Astrocyte of the cerebellum (primary cell): Measurements from ENCODE around the gene CHD6.

Experiments
- DNase-seq: peaks from one replicate; pipeline ENCODE4 v3.0.0-alpha.2; 2011; ENCODE audit warnings: low read depth
- H3K4me3 ChIP-seq: 2 replicates; pipeline ENCODE4 v1.5.1; 2011; ENCODE audit warnings: mild to moderate bottlenecking, low read depth, low read length, moderate library complexity
- in situ Hi-C: cut with HindIII; loops from 2 replicates; pipeline ENCODE4 v1.10.0; 2017; ENCODE audit warnings: low sequenced_read_pairs
- TF ChIP-seq, protein P1 (sequence below): IDR thresholded peaks from 2 replicates; pipeline ENCODE4 v1.5.1; 2012; ENCODE audit warnings: low read length, low read depth, moderate library complexity, mild to moderate bottlenecking; ENCODE audit errors: missing control alignments

Gene CHD6

GRCh38 chr20:41418739-41419293 lies 199.4 kb downstream of the CHD6 start:
- in situ Hi-C loops: no loop called here
- no peak overlapping the region for H3K4me3 ChIP-seq
- TF ChIP-seq, protein P1, sequence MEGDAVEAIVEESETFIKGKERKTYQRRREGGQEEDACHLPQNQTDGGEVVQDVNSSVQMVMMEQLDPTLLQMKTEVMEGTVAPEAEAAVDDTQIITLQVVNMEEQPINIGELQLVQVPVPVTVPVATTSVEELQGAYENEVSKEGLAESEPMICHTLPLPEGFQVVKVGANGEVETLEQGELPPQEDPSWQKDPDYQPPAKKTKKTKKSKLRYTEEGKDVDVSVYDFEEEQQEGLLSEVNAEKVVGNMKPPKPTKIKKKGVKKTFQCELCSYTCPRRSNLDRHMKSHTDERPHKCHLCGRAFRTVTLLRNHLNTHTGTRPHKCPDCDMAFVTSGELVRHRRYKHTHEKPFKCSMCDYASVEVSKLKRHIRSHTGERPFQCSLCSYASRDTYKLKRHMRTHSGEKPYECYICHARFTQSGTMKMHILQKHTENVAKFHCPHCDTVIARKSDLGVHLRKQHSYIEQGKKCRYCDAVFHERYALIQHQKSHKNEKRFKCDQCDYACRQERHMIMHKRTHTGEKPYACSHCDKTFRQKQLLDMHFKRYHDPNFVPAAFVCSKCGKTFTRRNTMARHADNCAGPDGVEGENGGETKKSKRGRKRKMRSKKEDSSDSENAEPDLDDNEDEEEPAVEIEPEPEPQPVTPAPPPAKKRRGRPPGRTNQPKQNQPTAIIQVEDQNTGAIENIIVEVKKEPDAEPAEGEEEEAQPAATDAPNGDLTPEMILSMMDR: no peak
- DNase-seq: no peak

- no peak for DNase-seq
- in situ Hi-C loops: no loop called here
- no peak overlapping the region for H3K4me3 ChIP-seq
- TF ChIP-seq, protein P1: no peak
Measured at GRCh38 chr20:41418031-41418430, 200.1 kb downstream of the CHD6 start.

DNA sequence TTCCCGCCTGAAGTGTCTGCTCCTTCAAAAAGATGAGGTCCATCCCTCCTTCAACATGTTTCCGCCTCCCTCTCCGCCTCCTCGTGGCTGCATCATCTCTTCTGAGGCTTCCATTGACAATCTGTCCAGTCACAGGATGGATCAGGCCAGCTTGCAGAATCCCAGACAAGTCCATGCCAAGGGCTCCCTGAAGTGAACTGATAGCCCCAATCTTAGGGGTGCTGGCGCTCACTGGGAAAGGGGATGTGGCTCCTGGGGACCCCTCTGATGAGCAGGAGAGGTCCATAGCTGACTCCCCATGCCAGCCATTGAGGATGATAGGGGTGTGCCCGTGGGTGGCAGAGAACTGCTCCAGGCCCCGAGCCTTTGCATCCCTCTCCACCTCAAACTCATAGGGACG lies 203.0 kb downstream of the CHD6 start:
- TF ChIP-seq, protein P1: no peak
- no peak overlapping the region for H3K4me3 ChIP-seq
- in situ Hi-C loops: no loop called here
- DNase-seq: no peak

DNA sequence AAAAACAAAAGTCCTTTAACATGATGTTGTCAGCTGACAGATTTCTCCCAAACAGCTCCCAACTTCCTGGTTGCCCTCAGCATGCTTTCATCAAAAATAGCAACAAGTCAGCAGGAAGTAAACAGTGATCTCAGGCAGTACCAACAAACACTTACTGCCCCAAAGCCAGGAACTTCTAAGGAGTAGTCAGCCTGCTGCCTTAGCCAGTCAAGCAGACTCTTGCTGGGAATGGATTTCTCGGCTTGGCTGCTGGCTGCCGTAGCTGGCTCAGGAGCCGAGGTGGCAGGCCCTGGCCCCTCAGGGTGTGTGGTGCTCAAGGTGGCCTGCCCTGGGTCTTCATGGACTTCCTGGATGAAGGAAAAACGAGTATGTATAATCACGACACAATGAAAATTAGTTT lies 205.0 kb downstream of the CHD6 start:
- TF ChIP-seq, protein P1: no peak
- DNase-seq: no peak
- H3K4me3 ChIP-seq: no peak overlapping the region
- in situ Hi-C loops: no loop called here

DNA sequence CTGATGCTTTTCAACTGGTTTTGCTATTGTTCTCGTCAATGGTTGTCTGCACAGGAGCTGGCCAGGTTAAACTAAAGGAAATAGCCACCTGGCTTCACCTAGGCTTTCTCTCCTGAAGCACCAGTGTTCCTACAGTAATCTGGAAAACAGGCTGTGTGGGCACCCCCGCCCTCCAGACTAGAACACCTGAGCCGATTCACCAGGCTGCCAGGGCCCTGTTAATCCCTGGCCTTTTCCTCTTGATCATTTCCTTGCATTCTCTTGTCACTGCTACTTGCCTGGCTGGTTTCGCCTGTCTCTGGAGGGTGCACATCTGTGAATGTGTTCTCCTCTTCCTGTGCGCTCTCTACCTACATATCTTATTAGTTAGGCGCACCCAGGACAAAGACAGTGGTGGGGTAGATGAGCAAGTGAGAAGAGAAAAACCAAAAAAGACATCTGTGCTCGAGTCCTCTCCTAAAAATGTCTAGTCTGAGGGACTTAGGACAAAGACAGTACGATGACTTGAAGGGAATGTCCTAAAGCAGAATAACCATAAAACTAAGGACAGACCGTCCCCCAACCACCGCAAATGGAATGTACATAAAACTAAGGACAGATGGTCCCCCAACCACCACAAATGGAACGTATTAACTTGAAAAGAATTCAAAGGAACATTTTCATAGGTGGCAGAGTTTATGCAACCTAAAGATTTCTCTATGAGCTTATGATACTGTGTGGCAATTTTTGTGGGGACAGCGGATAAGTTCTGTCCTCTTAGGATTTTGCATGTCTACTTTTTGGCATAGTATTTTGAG lies 205.7 kb downstream of the CHD6 start:
- H3K4me3 ChIP-seq: no peak overlapping the region

DNA sequence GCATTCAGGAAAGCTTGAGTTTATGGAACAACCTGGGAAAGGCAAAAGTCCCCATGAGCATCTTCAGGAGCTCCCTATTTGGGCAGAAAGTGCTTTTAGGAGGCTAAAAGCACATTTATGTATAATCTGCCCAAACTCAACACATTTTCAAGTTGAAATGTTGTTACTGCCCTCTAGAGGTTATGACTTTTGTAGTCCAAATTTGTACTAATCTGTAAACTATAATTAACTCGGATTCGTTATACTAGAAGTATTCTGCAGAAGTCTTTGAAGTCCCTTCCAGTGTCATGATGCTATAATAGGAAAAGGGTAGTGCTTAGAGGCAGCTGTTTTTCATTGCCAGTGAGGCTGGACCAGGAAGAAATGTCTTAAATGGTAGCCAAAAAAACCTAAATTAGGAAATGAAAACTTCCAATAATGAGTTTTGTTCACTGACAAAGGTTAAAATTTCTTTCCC lies 206.8 kb downstream of the CHD6 start:
- in situ Hi-C loops: no loop called here
- H3K4me3 ChIP-seq: no peak overlapping the region
- no peak for DNase-seq
- TF ChIP-seq, protein P1: peak; percentile 40

More for the DNA sequence above, 205.7 kb downstream of the CHD6 start:
- TF ChIP-seq, protein P1: no peak
- DNase-seq: no peak
- in situ Hi-C loops: no loop called here
